HG03565 (cell line): ENCODE measurements around the gene FPGT.
"Not testable (repeated sequence)": the region's sequence is repeated elsewhere in the genome, so short reads cannot be mapped to it uniquely, and the experiment has no call there.

Source experiments
- ATAC-seq: cut with Tn5 transposase; IDR thresholded peaks from one replicate; pipeline ENCODE4 v1.9.1; 2021; ENCODE audit warnings: mild to moderate bottlenecking, moderate library complexity; ENCODE audit not compliant: unreplicated experiment

The FPGT gene

DNA sequence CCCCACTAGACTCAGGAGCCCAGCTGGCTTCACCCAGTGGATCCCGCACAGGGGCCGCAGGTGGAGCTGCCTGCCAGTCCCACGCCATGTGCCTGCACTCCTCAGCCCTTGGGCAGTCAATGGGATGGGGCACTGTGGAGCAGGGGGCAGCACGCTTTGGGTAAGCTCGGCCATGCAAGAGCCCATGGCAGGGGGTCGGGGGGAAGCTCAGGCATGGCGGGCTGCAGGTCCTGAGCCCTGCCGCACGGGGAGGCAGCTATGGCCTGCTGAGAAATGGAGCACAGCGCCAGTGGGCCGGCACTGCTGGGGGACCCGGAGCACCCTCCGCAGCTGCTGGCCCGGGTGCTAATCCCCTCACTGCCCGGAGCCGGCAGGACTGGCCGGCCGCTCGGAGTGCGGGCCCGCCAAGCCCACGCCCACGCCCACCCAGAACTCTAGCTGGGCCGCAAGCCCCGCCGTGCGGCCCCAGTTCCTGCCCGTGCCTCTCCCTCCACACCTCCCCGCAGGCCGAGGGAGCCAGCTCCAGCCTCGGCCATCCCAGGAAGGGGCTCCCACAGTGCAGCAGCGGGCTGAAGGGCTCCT, 55.3 kb downstream of the FPGT start:
- not testable (repeated sequence) for ATAC-seq
